ENCODE measurements around the gene DOCK9. TPM values are rescaled to one million over a fixed set of nuclear protein-coding genes. Genes with fewer than 3 reads are reported as not detected.

DOCK9 gene
- total RNA-seq, 1 experiment from 2014 or later, result 36.6 TPM

- no peak for DNase-seq (ENCODE audit: low spot score)
- Mint-ChIP-seq H3K9me3 (0 out of 2 replicates have a peak, but pooled peaks cover 3% of the 10 kb centered on the region), H3K4me1 (peaks cover 41% of the 10 kb centered on the region), H3K27ac (peak overlapping the region; percentile 29; the same call in 1 of the 2 replicates), H3K4me3 (no peak overlapping the region), H3K27me3 (ENCODE audit: low read depth) (no peaks in the 10 kb centered on the region), H3K36me3 (peaks cover 3% of the 10 kb centered on the region; the same call in 1 of the 2 replicates)
- POLR2A ChIA-PET, result no interaction called here
- no peak for ATAC-seq
- CTCF ChIA-PET, result interaction anchor here (1.5 kb wide), 1 partner anchor 16 kb away, joined by 6 read pairs; no protein-coding TSS in a partner anchor
- TF ChIP-seq ZSCAN18 (CRISPR knock-in tag; IDR thresholded peaks at IDR 0.05), result no peak
- no peak for TF ChIP-seq OVOL2 (CRISPR knock-in tag; IDR thresholded peaks at IDR 0.05; ENCODE audit: borderline replicate concordance)
- TF ChIP-seq ZNF219 (CRISPR knock-in tag; IDR thresholded peaks at IDR 0.05; ENCODE audit: borderline replicate concordance), result no peak
- no peak for TF ChIP-seq TP53 (CRISPR knock-in tag; IDR thresholded peaks at IDR 0.05)
- no peak for TF ChIP-seq MXD4 (CRISPR knock-in tag; IDR thresholded peaks at IDR 0.05; ENCODE audit: borderline replicate concordance)
- no peak for TF ChIP-seq ZNF671 (CRISPR knock-in tag; IDR thresholded peaks at IDR 0.05)
- no peak for TF ChIP-seq SMAD3 (CRISPR knock-in tag; IDR thresholded peaks at IDR 0.05; ENCODE audit: borderline replicate concordance)
- TF ChIP-seq CREB1 (CRISPR knock-in tag; IDR thresholded peaks at IDR 0.05), result no peak
- TF ChIP-seq NFE2L1 (CRISPR knock-in tag; IDR thresholded peaks at IDR 0.05), result no peak
- TF ChIP-seq ZNF425 (CRISPR knock-in tag; conservative IDR thresholded peaks at IDR 0.05), result no peak
- no peak for TF ChIP-seq GABPB1 (CRISPR knock-in tag; IDR thresholded peaks at IDR 0.05)
- TF ChIP-seq CTCF (IDR thresholded peaks at IDR 0.05), result no peak
- TF ChIP-seq SMAD4 (CRISPR knock-in tag; IDR thresholded peaks at IDR 0.05), result no peak
- TF ChIP-seq ZMAT4 (CRISPR knock-in tag; IDR thresholded peaks at IDR 0.05), result no peak
- TF ChIP-seq FOXP1 (CRISPR knock-in tag; IDR thresholded peaks at IDR 0.05; ENCODE audit: borderline replicate concordance), result no peak
- no peak for TF ChIP-seq E2F4 (CRISPR knock-in tag; IDR thresholded peaks at IDR 0.05; ENCODE audit: borderline replicate concordance, low read depth)
- TF ChIP-seq ZNF532 (CRISPR knock-in tag; IDR thresholded peaks at IDR 0.05; ENCODE audit: borderline replicate concordance), result no peak
Observed at GRCh38 chr13:98824376-98825160, 153.3 kb downstream of the DOCK9 start.

All from WTC11 (cell line).